NCI-H1694 (cell line): ENCODE data around the gene LY86.

Experiments
- DNase-seq: peaks from one replicate; lab custom pipeline; 2025; lab: John Stamatoyannopoulos, UW

The LY86 gene

DNA sequence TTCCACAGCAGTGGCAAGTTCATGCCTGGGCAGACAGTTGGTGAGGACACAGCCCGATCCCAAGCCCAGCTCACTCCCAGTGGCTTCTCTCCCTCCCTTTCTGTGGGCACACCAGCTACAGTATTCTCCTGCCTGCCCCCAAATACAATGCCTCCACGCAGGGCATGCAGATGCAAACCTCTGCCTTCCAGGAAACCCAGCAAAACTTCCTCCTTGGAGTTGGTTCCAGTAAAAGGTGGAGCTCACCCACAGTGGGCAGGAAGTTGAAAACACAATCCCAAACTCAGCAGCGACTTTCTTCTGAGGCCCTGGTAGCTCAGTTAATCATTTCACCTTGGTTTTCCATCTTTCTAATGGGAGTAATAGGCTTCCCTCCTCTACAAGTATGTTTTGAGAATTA is 93.7 kb downstream of the LY86 start:
- no peak for DNase-seq

DNA sequence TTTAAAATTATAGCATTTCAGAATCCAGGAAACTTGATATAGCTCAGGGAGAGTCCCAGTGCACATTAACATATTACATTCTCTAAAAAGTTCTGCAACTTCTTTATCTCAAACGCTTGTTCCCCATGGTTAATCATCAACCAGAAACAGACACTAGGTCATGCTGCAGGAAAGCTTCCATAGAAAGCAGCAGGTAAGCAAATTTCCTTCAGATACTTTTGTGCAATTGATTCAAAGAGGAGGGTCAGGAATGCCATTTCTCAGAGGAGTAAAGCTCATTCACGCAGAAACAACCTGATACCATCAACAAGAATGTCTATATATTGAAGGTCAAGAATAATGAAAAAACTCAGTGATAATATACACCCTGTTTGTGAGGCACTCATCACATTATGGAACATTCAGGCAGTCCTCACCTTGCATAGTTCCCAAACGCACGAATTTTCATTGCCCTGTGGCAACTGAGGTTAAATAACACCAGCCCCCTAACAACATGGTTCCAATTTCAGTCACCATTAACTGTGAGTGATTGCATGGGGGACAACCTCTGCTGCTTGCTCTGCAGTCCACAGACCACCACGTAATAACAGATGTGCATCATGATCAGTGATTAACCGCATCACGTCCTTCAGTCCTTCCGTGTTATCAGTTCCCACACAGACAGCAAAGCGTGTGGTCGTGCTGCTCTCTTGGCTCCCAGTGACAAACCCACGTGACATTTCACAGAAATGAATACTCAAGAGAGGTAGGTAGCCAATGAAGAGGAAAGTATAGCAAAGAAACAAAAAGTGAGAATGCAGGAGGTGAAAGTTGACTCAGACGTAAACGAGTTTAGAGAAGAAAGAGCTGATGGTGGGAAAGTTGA is 95.7 kb downstream of the LY86 start:
- DNase-seq: no peak

DNA sequence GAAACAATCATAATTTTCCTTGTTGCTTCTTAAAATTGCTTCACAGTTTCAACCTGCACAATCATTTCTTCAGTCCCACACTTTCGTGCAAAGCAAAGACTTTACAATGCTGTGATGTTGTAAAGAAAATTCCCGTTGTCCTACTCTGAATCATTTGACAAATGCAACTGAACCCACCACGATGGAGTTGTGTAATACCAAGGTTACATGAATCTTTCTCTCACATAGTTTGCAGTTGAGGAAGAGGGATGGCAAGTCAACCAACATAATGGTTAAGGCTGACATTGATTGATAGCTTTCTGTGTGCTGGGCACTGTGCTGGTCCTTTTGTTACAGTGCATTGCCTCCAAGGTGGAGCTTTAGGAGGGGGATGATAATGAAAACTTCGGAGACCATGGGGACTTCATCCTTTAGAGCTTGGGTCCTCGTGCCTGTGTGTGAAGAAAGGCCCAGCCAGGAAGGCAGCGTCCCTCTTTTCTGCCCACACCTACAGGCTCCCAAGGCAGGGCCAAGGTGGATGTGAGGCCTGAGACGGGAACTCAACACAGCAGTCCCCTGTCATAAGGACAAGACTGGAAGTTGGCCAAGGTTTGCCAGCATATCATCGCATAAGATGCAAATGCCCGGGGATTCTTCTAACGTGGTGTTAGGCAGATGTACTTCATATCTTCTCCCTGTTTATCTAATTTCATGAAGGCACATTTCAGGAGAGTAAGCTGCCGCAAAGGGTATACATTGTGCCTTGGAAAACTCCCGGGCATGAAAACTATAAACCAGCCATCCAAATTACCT is 96.9 kb downstream of the LY86 start:
- no peak for DNase-seq

DNA sequence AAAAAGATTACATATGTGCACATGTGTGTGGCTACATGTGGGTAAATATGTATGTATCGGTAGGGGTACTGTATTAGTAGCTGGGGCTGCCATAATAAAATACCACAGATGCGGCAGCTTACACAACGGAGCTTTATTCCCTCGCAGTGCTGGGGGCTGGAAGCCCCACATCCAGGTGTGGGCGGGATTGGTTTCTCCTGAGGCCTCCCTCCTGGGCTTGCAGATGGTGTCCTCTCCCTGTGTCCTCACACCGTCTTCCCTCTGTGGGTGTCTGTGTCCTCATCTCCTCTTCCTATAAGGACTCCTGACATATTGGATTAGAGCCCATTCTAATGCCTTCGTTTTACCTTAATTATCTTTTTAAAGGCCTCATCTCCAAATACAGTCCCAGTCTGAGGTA is 97.7 kb downstream of the LY86 start:
- no peak for DNase-seq

DNA sequence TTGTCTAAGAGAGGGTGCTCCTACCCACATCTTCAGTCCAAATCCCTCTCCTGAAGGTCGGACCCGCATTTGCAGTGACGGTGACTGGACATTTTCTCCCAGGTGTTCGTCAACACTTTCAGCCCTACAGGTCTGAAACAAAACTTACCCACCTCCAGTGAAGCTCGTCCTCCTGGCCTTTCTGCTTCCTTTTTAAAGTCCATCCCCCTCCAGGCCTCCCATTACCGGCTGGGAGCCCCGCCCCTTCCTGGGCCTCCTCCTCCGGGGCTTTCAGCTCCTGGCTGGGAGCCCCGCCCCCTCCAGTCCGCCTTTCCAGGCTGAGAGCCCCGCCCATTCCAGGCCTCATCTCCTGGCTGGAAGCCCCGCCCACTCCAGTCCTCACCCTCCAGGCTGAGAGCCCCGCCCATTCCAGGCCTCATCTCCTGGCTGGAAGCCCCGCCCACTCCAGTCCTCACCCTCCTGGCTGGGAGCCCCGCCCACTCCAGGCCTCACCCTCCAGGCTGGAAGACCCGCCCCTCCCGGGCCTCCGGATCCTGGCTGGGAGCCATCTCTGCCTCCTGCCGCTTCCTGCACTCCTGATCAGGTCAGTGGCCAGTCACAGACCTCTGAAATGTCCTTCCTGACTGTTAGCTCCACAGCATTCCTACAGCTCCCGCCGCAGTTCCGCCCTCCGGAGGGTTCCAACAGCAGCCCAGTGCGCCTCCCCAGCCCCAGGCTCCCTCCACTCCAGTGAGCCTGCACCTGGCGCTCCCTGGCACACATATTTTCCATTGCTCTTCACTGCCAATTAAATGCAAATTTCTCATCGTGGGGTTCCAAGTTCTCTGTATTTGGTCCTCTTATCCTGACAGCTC is 98.5 kb downstream of the LY86 start:
- peak; percentile 86 for DNase-seq

DNA sequence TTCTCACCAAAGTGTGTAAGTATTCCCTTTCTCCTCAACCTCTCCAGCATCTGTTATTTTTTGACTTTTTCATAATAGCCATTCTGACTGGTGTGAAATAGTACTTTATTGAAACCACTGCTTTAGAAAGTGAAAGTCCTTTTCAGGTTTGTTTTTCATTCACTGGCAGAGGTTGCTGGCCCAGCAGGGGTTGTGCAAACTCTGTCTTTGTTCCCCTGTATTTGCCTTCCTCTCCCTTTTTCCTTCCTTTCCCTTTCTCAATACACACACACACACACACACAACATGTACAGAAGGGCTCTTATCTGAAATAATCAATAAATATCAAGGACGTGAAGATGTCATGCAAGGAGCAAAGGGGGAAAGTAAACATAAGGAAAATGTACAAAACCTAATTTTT is 99.8 kb downstream of the LY86 start:
- DNase-seq: no peak

DNA sequence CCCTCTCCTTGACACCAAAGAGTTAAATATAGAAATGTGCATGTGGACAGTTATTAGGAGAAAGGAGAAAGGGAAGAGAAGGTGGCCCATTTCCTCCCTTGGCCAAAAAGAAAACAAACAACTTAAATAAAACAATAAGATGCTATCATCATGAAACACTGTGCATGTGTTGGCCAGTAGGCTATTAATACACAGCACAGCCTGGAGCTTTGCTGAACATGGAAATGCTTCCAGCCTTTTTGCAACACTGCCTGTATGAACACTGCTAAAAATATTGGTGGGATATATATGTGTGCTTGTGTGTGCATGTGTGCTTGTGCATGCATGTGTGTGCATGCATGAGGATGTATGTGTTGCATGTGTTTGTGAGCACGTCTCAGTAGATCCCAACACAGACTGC is 100.4 kb downstream of the LY86 start:
- DNase-seq: no peak

DNA sequence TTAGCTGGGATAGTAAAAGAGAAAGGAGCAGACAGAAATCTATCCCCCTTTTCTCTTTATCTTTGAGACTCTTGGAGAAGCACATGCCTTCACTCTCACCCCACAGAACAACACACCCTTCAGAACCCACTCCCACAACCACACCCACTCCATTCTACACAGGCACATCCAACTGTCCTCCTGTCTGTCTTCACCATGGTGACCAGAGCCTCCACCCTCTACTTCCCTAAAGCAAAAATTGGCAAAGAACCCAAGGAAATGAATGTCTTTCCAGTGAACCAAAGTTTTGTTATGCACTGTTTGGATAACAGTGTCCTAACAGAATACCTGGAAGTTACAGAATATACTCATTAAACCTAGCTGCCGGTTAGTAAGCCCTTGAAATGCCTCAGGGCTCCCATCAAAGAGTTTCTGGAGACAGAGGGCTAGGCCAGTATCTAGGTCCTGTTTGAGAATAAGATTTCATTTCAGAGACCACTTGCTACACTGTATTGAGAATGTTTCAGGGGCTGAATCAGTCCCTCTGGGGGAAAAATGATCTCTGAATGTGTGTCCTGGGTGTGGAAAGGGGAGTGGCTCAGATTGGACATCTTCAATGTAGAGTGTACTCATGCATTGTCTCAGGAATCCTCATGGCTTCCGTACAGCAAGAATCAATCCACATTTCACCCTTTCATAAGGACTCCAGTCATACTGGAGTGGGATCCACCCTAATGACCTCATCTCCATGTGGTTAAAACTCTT is 101.1 kb downstream of the LY86 start:
- no peak for DNase-seq

DNA sequence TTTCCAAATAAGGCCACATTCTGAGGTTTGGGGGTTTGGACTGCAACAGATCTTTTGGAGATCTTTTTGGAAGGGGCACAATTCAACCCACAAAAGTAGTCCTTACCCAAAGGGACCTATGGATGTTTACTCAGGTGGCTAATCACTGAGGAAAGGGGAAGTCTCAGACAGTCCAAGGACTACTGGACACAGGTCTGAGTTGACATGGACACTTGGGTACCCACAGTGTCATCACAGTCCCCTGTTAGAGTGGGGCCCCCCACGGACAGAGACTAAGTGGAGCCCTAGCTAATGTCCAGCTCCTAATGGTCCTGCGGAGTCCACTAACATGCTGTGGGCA is 101.6 kb downstream of the LY86 start:
- no peak for DNase-seq

DNA sequence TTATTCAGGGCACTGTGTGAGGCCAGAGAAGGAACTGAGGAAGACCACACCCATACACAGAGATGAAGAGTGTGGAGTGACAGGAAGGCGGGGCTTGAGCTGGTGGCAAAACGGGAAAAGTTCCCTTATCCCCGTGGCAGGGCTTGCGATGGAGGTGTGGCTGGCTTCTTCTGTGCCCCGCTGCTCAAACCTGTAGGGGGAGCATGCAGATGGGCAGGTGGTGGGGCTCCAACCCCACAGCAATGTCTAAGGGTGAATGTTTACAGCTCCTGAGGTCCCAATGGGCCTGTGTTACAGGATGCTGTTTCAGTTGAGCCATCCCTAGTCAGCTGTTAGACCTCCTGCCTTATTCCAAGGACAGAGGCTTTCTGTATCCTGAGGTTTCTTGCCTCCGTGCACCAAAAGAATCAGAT is 105.9 kb downstream of the LY86 start:
- DNase-seq: no peak

DNA sequence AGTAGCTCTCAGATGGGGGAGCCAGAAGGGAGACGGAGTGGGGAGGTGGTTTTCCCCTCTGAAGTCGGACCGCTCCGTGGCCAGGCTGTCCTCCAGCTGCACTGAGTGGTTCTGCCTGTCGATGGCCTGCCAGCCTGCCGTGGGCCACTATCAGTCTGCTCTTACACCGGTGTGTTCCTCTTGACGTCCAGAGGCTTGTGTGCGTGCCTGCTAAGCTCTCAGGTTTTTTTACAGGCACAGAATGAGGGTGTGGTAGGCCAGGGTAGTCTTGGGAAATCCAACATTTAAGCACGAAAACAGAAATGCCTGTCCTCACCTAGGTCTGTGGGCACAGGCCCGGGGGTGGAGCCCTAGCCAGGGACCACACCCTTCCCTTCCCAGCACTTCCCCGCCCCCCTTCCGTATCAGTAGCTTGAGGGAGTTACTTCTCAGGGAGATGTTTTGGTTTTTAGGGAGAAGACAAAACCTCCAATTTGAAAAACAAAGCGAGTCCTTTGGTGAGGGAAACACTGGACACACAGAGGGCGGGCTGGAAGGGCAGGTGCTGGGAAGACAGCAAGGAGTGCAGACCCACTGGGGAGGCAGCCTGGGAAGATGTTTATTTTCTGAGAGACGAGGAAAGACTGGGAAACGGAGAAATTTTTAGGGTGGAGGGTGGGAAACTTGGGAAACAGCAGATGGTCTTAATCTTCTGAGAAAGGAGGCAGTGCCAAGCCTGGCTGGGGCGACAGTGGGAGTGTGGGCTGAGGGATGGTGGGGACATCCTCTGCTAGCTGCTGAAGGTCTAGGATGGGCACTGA is 106.5 kb downstream of the LY86 start:
- DNase-seq: no peak

DNA sequence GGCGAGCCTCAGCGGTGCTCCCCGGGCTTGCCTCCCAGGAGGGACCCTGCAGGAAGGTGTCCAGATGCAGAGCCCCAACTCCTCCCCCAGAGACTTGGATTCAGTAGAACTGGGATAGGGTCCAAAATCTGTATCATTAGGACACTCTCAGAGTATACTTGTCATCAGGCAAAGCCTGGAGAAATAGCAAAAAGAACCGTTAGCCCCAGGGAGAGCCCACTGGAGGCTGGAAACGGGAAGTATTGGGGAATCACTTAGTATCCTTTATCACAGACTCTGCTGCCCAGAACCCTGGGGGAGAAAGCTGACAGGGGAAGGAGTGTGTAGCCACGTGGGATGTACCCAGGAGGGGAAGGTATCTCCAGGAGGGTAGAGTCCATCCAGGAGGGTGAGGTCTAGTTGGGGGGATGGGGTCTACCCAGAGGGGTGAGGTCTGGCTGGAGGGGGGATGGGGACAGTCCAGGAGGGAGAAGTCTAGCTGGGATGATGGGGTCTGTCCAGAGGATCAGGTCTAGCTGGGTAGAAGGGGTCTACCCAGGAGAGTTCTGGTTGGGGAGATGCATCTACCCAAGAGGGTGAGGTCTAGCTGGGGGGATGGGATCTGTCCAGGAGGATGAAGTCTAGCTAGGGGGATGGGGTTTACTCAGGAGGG is 107.2 kb downstream of the LY86 start:
- DNase-seq: no peak

DNA sequence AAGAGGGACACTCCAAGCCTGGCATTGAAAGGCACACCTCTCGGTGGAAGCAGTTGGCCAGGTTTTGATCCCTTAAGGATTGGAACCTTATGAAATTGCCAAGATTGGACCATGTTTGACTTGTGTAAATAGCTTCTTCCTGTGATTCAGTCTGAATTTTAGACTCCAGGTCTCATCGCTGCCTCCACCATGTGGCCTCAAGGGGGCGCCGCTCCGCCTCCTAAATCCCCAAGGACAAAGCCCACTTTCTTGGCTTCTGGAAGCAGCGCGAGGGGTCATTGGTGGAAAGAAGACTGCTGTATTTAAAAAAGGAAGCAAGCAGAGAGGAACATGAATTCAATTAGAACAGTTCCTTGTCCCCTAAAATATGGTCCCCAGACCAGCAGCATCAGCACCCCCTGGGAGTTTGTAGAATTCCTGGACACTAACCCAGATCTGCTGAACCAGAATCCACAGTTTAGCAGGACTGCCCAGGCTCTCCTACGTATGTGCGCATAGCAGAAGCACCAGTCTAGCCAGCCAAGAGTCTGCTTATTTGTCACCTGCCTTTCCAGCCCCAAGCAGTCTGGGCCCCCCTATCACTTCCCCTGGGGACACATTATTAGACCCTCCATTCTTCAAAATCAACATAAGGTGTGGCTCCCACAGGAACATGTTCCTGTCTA is 108.5 kb downstream of the LY86 start:
- DNase-seq: peak; percentile 37

DNA sequence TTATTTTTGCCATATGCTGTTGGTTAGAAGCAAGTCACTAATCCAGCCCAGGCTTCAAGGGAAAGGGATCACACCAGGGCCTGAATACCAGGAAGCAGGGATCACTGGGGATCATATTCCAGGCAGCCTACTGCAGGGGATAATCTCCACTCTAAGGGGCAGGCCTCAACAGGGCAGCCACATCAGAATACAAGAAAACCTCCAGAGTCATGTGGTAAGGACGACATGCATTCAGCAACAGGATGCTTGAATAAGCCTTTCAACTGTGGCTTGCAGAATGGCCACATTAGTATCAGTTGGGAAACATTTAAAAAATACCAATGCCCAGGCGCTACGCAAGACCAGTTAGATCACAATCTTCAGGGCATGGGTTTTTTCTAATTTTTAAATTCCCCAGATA is 109.1 kb downstream of the LY86 start:
- DNase-seq: no peak

DNA sequence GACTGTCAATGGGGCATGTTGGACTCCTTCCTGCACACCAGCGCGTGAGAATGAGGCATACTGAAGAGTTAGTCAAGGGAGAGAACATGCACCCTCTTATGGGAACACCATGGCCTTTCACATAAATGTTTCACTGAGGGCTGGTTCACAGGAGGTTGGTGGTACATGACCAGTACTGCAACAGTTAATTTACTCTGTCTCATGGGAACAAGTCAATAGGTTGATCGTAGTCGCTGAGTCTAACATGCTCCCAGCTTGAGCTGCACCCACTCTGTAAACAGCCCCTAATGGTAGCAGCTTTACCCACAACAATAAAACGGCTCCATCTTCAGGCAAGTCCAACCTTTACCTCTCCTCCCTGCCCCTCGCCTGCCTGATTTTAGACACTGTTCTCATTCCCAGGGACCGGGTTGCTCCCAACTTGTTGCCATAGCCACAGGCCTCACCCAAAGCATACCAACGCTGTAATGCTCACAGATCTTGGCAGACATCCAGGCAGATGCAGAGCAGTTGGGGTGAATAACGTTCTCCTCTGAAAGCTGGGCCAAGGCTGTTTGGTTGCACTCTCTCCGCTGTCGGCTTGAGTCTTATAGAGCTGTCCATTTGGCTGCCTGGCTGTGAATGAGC is 111.3 kb downstream of the LY86 start:
- peak; percentile 99 for DNase-seq

DNA sequence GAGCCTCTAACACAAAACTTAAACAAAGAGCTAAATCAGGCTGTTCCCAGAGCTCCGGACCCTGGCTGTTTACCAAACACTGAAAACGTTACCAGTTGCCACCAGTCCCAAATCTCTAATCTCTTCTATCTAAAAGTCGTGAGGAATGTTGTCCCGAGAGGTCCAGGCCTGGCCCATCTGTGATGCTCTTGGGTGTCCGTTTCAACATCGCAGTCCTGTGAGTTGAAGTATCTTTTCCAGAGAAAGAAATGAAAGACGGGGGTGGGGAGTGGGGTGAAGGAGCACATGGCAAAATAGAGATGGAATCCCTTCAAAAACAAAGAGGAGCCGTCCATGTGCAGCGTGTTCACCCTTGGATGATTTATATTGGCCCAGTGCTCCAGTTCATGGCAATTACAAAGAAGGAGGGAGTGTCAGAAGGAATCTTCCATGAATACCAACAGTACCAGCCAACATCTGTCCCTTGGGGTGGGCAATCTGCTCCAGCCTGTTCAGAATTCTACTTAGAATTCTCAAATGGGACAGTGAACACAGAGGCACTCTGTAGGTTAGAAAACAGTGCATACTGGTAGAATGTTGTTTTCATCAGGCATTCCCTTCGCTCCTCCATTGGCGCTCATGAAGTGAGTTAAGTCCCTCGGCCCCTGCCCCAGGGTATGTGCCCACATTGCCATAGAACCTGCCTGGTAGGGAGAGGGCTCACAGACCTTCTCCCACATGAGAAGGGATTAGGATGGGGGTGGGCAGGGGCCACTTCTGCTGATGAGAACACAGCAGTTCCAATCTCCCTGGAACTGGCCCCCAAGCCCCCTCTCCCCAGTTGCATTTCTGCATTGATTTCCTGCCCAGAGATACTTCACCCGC is 112.1 kb downstream of the LY86 start:
- no peak for DNase-seq

DNA sequence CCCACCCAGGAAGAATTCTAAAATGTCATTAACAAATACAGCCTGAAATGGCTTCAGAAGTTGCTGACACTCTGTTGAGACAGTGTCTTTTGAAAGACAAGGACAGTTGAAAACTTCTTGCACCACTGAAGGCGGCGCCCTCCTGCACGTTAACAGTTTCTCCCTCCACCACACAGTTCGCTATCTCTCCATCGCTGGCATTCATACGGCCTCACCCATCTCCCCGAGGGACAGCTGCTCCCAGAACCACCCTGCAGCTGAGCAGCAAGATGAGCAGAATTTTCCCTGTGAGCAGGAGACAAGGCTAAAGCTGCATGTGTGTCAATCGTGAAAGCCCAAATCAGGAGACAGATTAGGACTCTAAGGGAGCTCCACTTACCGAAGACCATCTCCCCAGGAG is 113.3 kb downstream of the LY86 start:
- DNase-seq: no peak

DNA sequence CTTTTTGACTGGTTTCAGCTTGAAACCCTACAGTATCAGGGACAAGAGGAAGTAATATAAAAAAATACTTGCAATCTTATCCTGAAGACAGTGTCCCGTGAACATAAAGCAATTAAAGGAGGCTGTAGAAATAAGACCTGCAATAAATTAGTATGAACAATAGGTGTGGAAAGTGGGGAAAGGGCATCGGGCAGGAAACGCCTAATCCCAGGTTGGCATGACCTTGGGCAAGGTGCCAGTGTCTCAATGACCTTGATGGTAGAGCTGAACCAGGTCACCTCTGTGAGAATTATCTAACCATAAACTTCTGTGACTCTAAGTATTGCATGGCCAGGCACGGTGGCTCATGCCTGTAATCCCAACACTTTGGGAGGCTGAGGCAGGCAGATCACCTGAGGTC is 115.2 kb downstream of the LY86 start:
- no peak for DNase-seq
